ENCODE results near the gene ABCC12. TPM values are rescaled to one million over a fixed set of nuclear protein-coding genes. Genes with fewer than 3 reads are reported as not detected.

ABCC12 gene
- total and polyA plus RNA-seq, 2 of the 8 experiments (the other 6 are each of a cell fraction or from before 2014, with no cell fraction given), result 0.05 TPM; not detected in 1

GRCh38 chr16:48140821-48141220, 15.0 kb downstream of the ABCC12 start (continued):
- no peak for TF ChIP-seq CHD7 (IDR thresholded peaks at IDR 0.05; ENCODE audit: insufficient replicate concordance, low read length)
- TF ChIP-seq KDM5A (IDR thresholded peaks at IDR 0.05; ENCODE audit: low read length), result no peak
- no peak for TF ChIP-seq CBX8 (IDR thresholded peaks at IDR 0.05; ENCODE audit: borderline replicate concordance, low read depth, low read length)
- TF ChIP-seq EGR1 (IDR thresholded peaks at IDR 0.05; ENCODE audit: borderline replicate concordance, low read depth, low read length), result no peak
- no peak for TF ChIP-seq SIRT6 (IDR thresholded peaks at IDR 0.05; ENCODE audit: low read length)
- TF ChIP-seq KDM4A (IDR thresholded peaks at IDR 0.05; ENCODE audit: low read depth, low read length, severe bottlenecking), result no peak

Measured in H1 (cell line).